IMR-90 (cell line): ENCODE results near the gene ERC2. TPM values are rescaled to one million over a fixed set of nuclear protein-coding genes. Genes with fewer than 3 reads are reported as not detected.

Source experiments
- ATAC-seq: fragments of 200-7000 bp; cut with Tn5 transposase; 2 replicates; pipeline ENCODE4 v1.9.1; 2020; ENCODE audit warnings: low read depth, mild to moderate bottlenecking, moderate library complexity
- BruUV-seq: library from RNA; stranded (reverse); fragments of 400-500 nt; replicated peaks from 2 replicates; lab custom pipeline; 2021; lab: Mats Ljungman, UMichigan
- CTCF ChIA-PET: fragments of 300-600 bp; formaldehyde crosslinking; extraction: SDS; loops from one replicate; lab custom pipeline; 2021; ENCODE audit warnings: antibody characterized with exemption; lab: Yijun Ruan, JAX
- POLR2A ChIA-PET: fragments of 300-600 bp; sonication (Branson Sonifier 250); formaldehyde crosslinking; loops from one replicate; lab custom pipeline; 2022; ENCODE audit warnings: antibody characterized with exemption; ENCODE audit not compliant: unreplicated experiment; lab: Charles Lee
- DNase-seq: peaks from one replicate; pipeline ENCODE4 v3.0.0; 2013
- H2AFZ ChIP-seq: replicated peaks from 2 replicates; pipeline ENCODE3; 2013; ENCODE audit warnings: low read length, mild to moderate bottlenecking; ENCODE audit not compliant: poor library complexity
- H2AK5ac ChIP-seq: 2 replicates; pipeline ENCODE4 v1.6.1; 2013; ENCODE audit warnings: low read depth, low read length, inconsistent platforms
- H2AK9ac ChIP-seq: replicated peaks from 2 replicates; pipeline ENCODE3; 2013; ENCODE audit warnings: mild to moderate bottlenecking, low read depth, low read length, moderate library complexity; ENCODE audit not compliant: poor library complexity
- H2BK120ac ChIP-seq: 2 replicates; pipeline ENCODE4 v1.6.1; 2013; ENCODE audit warnings: low read depth, low read length, inconsistent platforms
- H2BK15ac ChIP-seq: 3 replicates; pipeline ENCODE4 v1.6.1; 2013; ENCODE audit warnings: low read depth, low read length, inconsistent platforms
- H2BK20ac ChIP-seq: 2 replicates; pipeline ENCODE4 v1.6.1; 2013; ENCODE audit warnings: low read depth, mild to moderate bottlenecking, inconsistent platforms, low read length, moderate library complexity
- H2BK5ac ChIP-seq: 2 replicates; pipeline ENCODE4 v1.6.1; 2013; ENCODE audit warnings: mild to moderate bottlenecking, low read depth, low read length, inconsistent platforms; ENCODE audit not compliant: poor library complexity, severe bottlenecking
- H3K14ac ChIP-seq: replicated peaks from 2 replicates; pipeline ENCODE4 v1.6.1; 2013; ENCODE audit warnings: low read depth, low read length, inconsistent platforms
- H3K18ac ChIP-seq: 2 replicates; pipeline ENCODE4 v1.6.1; 2013; ENCODE audit warnings: low read depth, low read length, control low read depth
- H3K23ac ChIP-seq: 2 replicates; pipeline ENCODE4 v1.6.1; 2013; ENCODE audit warnings: low read depth, low read length, inconsistent platforms
- H3K27ac ChIP-seq: 2 replicates; pipeline ENCODE4 v1.5.1; 2013; ENCODE audit warnings: mild to moderate bottlenecking, control low read depth, low read length; ENCODE audit not compliant: insufficient read depth
- H3K27me3 ChIP-seq: 2 replicates; pipeline ENCODE4 v1.6.1; 2013; ENCODE audit warnings: low read length; ENCODE audit not compliant: control insufficient read depth, insufficient read depth
- H3K36me3 ChIP-seq: 2 replicates; pipeline ENCODE4 v1.6.1; 2013; ENCODE audit warnings: low read length, mixed read lengths; ENCODE audit not compliant: control insufficient read depth, insufficient read depth
- H3K4ac ChIP-seq: 2 replicates; pipeline ENCODE4 v1.6.1; 2013; ENCODE audit warnings: low read depth, low read length, inconsistent platforms
- H3K4me1 ChIP-seq: 2 replicates; pipeline ENCODE4 v1.6.1; 2013; ENCODE audit warnings: low read length, mixed read lengths; ENCODE audit not compliant: control insufficient read depth, insufficient read depth
- H3K4me2 ChIP-seq: 2 replicates; pipeline ENCODE4 v1.6.1; 2013; ENCODE audit warnings: low read depth, mild to moderate bottlenecking, control low read depth, low read length, moderate library complexity
- H3K4me3 ChIP-seq: 2 replicates; pipeline ENCODE4 v1.5.1; 2013; ENCODE audit warnings: low read depth, mild to moderate bottlenecking, control low read depth, low read length, moderate library complexity; ENCODE audit not compliant: insufficient read depth
- H3K56ac ChIP-seq: 2 replicates; pipeline ENCODE4 v1.6.1; 2013; ENCODE audit warnings: low read length, inconsistent platforms; ENCODE audit not compliant: insufficient read depth; ENCODE audit errors: extremely low read depth
- H3K79me1 ChIP-seq, 2 experiments: 2 replicates each; pipeline ENCODE4 v1.6.1; 2013; ENCODE audit warnings: low read length in 2 of 2, inconsistent platforms in 1 of 2, low read depth in 1 of 2
- H3K9ac ChIP-seq: 2 replicates; pipeline ENCODE4 v1.6.1; 2013; ENCODE audit warnings: low read depth, low read length, control low read depth
- H3K9me1 ChIP-seq: 2 replicates; pipeline ENCODE4 v1.6.1; 2013; ENCODE audit warnings: low read length, inconsistent platforms; ENCODE audit not compliant: insufficient read depth
- H3K9me3 ChIP-seq: 2 replicates; pipeline ENCODE4 v1.6.1; 2013; ENCODE audit warnings: low read length; ENCODE audit not compliant: control insufficient read depth, insufficient read depth
- H4K20me1 ChIP-seq: 2 replicates; pipeline ENCODE4 v1.6.1; 2013; ENCODE audit warnings: low read length, inconsistent platforms; ENCODE audit not compliant: insufficient read depth
- H4K5ac ChIP-seq: 2 replicates; pipeline ENCODE4 v1.6.1; 2013; ENCODE audit warnings: mild to moderate bottlenecking, low read depth, low read length, control low read depth
- H4K8ac ChIP-seq, 2 experiments: 2 replicates each; pipeline ENCODE4 v1.6.1; 2013; ENCODE audit warnings: low read depth in 2 of 2, low read length in 2 of 2, control low read depth in 1 of 2, inconsistent platforms in 1 of 2
- H4K91ac ChIP-seq: 2 replicates; pipeline ENCODE4 v1.6.1; 2013; ENCODE audit warnings: low read depth, low read length, inconsistent platforms; ENCODE audit not compliant: insufficient read depth
- CEBPB ChIP-seq: IDR thresholded peaks from 2 replicates; pipeline ENCODE4 v1.6.1; 2012; ENCODE audit warnings: low read depth, low read length, improper control_type of control experiment
- CHD1 ChIP-seq: IDR thresholded peaks from 2 replicates; pipeline ENCODE4 v1.6.1; 2012; ENCODE audit warnings: low read depth, low read length, improper control_type of control experiment
- CTCF ChIP-seq: conservative IDR thresholded peaks from 2 replicates; pipeline ENCODE4 v1.5.1; 2012; ENCODE audit warnings: mild to moderate bottlenecking, low read depth, low read length, improper control_type of control experiment
- FOS ChIP-seq: fragments of 150-350 bp; IDR thresholded peaks from 2 replicates; pipeline ENCODE4 v1.6.1; 2016; ENCODE audit warnings: low read depth, low read length
- MAZ ChIP-seq: IDR thresholded peaks from 2 replicates; pipeline ENCODE4 v1.6.1; 2012; ENCODE audit warnings: low read depth, mild to moderate bottlenecking, low read length, improper control_type of control experiment, moderate library complexity, borderline replicate concordance
- MXI1 ChIP-seq: IDR thresholded peaks from 2 replicates; pipeline ENCODE4 v1.6.1; 2012; ENCODE audit warnings: low read depth, mild to moderate bottlenecking, low read length, moderate library complexity, borderline replicate concordance
- RAD21 ChIP-seq: IDR thresholded peaks from 2 replicates; pipeline ENCODE4 v1.6.1; 2012; ENCODE audit warnings: low read length, improper control_type of control experiment
- RCOR1 ChIP-seq: IDR thresholded peaks from 2 replicates; pipeline ENCODE4 v1.6.1; 2012; ENCODE audit warnings: mild to moderate bottlenecking, low read length, improper control_type of control experiment; ENCODE audit not compliant: insufficient replicate concordance
- SMC3 ChIP-seq: fragments of 150-350 bp; IDR thresholded peaks from 2 replicates; pipeline ENCODE4 v1.6.1; 2016; ENCODE audit warnings: low read depth, mild to moderate bottlenecking, antibody characterized with exemption, low read length, moderate library complexity
- USF2 ChIP-seq: fragments of 150-350 bp; IDR thresholded peaks from 2 replicates; pipeline ENCODE4 v1.6.1; 2017; ENCODE audit warnings: mild to moderate bottlenecking, antibody characterized with exemption, low read length, low read depth
- WGBS, 2 experiments: methylation state at CpG; one replicate each; pipeline versions ENCODE4 v1.1.5 to v1.1.7; 2013; ENCODE audit warnings: missing lambda C conversion rate in 2 of 2; ENCODE audit not compliant: insufficient read length in 1 of 2; ENCODE audit errors: extremely low coverage in 2 of 2; 5-methylcytosine and 5-hydroxymethylcytosine counted together
- dilution Hi-C: fragments of 300-500 bp; cut with HindIII; formaldehyde crosslinking; loops from one replicate; pipeline ENCODE4 v1.14.3; 2018; ENCODE audit warnings: low sequenced_read_pairs; ENCODE audit not compliant: unreplicated experiment
- in situ Hi-C: fragments of 300-500 bp; cut with MboI; formaldehyde crosslinking; loops from 3 replicates; pipeline ENCODE4 v1.14.3; 2019; ENCODE audit warnings: low sequenced_read_pairs, inconsistent platforms, mixed read lengths
- intact Hi-C: fragments of 100-400 bp; cut with micrococcal nuclease; formaldehyde crosslinking; loops from 2 replicates; pipeline ENCODE4 v1.10.0; 2022
- polyA plus RNA-seq, 3 experiments: library from polyadenylated mRNA; depleted of rRNA; stranded (reverse); fragments of >200 nt; gene quantifications; 2 replicates each; pipeline ENCODE4 v1.2.3, GENCODE V29; 2012; ENCODE audit warnings: low replicate concordance in 1 of 3
- total RNA-seq: library from RNA; depleted of rRNA; stranded (reverse); fragments of >200 nt; gene quantifications from 2 replicates; pipeline ENCODE4 v1.2.3, GENCODE V29; 2012

The ERC2 gene
- total and polyA plus RNA-seq, 2 of the 4 experiments (the other 2 are of a cell fraction): 0.17 to 0.18 TPM

- dilution Hi-C loops: no loop called here
- no CpG with 5 or more reads among the region's 3 CpGs for WGBS, 2 experiments
- H3K14ac ChIP-seq: no peak overlapping the region
These were observed 667.2 kb downstream of the ERC2 start for GRCh38 chr3:55801068-55801467.

More at GRCh38 chr3:55801068-55801467, 667.2 kb downstream of the ERC2 start:
- Histone ChIP-seq H2BK5ac (no peak overlapping the region), H2BK15ac (no peak overlapping the region), H3K9ac (no peak overlapping the region), H4K91ac (no peak overlapping the region), H2AFZ (no peak overlapping the region), H2BK20ac (no peak overlapping the region), H3K4me2 (no peak overlapping the region), H3K79me1 (no peaks in the 10 kb centered on the region), H3K4ac (no peak overlapping the region), H2BK120ac (no peak overlapping the region), H3K4me3 (no peak overlapping the region), H3K18ac (no peak overlapping the region), H4K8ac (no peak overlapping the region), H2AK5ac (no peak overlapping the region), H3K36me3 (no peaks in the 10 kb centered on the region), H3K4me1 (no peaks in the 10 kb centered on the region), H4K20me1 (no peaks in the 10 kb centered on the region), H3K23ac (no peak overlapping the region), H3K27ac (no peak overlapping the region), H3K9me1 (no peaks in the 10 kb centered on the region), H3K27me3 (no peaks in the 10 kb centered on the region), H4K5ac (no peak overlapping the region), H3K9me3 (no peaks in the 10 kb centered on the region), H3K56ac (no peak overlapping the region), H2AK9ac (no peak overlapping the region)
- DNase-seq (no peak), ATAC-seq (no peak)
- no TSS peak for BruUV-seq
- POLR2A ChIA-PET: no interaction called here
- in situ Hi-C loops: no loop called here
- intact Hi-C loops: no loop called here
- CTCF ChIA-PET: no interaction called here
- TF ChIP-seq SMC3 (no peak), RAD21 (no peak), CEBPB (no peak), MXI1 (no peak), RCOR1 (no peak), FOS (no peak), CTCF (no peak), MAZ (no peak), CHD1 (no peak), USF2 (no peak)
